AG09309 (cell line): ENCODE results near the gene KBTBD13.
"Not testable (repeated sequence)": the region's sequence is repeated elsewhere in the genome, so short reads cannot be mapped to it uniquely, and the experiment has no call there.

Source experiments
- DNase-seq: peaks from one replicate; pipeline ENCODE4 v3.0.0-alpha.2; 2010; ENCODE audit warnings: low read depth
- H3K4me3 ChIP-seq: 2 replicates; pipeline ENCODE4 v1.5.1; 2011; ENCODE audit warnings: mild to moderate bottlenecking, low read depth, low read length, moderate library complexity; ENCODE audit not compliant: control insufficient read depth
- TF ChIP-seq, protein P1 (sequence below): IDR thresholded peaks from 2 replicates; pipeline ENCODE4 v1.5.1; 2011; ENCODE audit warnings: mild to moderate bottlenecking, low read depth, low read length, inconsistent platforms; ENCODE audit not compliant: insufficient read depth, control insufficient read depth; ENCODE audit errors: missing control alignments

KBTBD13 gene

GRCh38 chr15:65068403-65068788 is 8.2 kb upstream of the KBTBD13 start:
- DNase-seq = no peak
- TF ChIP-seq, protein P1, sequence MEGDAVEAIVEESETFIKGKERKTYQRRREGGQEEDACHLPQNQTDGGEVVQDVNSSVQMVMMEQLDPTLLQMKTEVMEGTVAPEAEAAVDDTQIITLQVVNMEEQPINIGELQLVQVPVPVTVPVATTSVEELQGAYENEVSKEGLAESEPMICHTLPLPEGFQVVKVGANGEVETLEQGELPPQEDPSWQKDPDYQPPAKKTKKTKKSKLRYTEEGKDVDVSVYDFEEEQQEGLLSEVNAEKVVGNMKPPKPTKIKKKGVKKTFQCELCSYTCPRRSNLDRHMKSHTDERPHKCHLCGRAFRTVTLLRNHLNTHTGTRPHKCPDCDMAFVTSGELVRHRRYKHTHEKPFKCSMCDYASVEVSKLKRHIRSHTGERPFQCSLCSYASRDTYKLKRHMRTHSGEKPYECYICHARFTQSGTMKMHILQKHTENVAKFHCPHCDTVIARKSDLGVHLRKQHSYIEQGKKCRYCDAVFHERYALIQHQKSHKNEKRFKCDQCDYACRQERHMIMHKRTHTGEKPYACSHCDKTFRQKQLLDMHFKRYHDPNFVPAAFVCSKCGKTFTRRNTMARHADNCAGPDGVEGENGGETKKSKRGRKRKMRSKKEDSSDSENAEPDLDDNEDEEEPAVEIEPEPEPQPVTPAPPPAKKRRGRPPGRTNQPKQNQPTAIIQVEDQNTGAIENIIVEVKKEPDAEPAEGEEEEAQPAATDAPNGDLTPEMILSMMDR = no peak
- H3K4me3 ChIP-seq = no peak overlapping the region

GRCh38 chr15:65069179-65069578 is 7.4 kb upstream of the KBTBD13 start:
- TF ChIP-seq, protein P1 = no peak
- no peak overlapping the region for H3K4me3 ChIP-seq
- DNase-seq = peak; percentile 80

DNA sequence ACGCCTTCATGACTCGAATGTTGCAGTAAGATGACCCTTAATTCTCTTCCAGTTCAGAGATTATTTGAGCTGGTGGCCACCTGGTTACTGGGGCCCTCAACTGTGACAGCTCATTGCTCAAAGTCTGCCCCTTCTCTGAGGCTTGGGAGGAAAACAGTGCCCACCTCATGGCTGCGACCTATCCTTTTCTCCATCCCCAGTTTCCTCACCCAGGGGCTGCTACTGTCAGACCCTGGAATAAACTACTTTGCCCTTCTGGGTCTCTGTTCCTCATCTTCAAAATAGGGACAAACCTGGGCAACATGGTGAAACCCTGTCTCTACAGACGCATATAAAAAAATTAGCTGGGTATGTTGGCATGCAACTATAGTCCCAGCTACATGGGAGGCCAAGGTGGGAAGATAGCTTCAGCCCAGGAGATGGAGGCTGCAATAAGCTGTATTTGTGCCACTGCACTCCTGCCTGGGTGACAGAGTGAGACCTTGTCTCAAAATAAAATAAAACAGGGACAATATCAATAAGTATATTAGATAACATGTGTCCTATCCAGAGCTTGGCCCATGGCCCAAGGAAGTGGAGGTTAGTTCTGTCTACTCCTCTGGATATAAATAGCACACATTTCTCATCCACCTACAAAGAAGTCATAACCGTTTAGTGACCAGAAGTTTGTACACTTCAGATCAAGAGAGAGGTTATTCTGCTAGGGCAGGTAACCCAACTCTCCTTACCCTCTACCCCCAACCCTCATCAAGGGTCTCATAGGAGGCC is 6.6 kb upstream of the KBTBD13 start:
- TF ChIP-seq, protein P1 = no peak
- H3K4me3 ChIP-seq = no peak overlapping the region
- no peak for DNase-seq

DNA sequence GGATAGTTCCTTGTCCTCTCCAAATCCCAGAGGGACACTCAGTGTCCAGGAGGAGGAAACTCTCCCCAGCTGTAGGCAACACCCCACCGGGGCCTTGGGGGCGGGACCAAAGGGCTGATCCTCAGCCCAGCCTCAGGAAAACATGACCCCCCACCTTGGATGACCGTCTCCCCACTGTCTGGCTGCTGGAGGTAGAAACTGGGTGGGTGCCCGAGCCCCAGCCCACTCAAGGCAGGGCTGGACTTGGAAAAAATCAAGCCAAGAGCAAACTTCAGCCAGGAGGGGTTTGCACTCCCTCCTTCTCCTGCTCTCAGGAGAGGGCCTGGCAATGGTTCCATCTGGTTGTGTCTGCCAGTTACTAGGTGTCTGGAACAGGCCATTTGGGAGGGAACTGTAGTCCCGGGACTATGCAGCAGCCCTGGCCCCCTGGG is 5.2 kb upstream of the KBTBD13 start:
- TF ChIP-seq, protein P1 = no peak
- no peak overlapping the region for H3K4me3 ChIP-seq
- DNase-seq = no peak

DNA sequence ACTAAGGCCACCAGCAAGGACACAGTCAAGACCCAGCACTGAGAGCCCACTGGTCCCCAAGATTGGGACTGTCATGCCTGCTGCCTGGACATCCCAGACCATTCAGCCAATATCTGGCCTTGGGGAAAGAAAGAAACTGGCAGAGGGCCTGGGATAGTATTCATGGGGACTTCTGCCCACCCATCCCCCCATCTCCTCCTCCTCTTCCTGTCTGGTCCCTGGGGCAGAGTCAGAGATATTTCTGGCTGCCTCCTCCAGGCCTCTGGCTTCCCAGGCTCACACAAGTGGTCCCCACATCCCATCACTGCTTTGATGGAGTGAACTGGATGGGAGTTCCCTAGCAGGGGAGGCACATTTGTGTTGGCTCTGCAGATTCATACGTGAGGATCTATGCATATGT is 4.5 kb upstream of the KBTBD13 start:
- TF ChIP-seq, protein P1 = no peak
- no peak overlapping the region for H3K4me3 ChIP-seq
- no peak for DNase-seq

DNA sequence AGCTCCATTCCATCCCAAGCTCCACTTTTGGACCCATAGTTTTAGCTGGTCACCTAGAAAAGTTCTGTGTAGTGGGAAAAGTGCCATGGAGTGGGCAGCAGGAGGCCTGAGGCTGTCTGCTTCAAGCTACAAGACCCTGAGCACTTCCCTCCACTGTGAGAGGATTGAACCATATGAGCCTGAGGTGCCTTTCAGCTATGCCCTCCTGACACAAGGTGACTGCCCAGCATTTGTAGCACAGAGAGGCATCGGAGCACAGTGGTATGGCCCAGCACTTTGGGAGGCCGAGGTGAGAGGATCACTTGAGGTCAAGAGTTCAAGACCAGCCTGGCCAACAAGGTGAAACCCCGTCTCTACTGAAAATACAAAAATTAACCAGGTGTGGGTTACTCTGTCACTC is 3.9 kb upstream of the KBTBD13 start:
- TF ChIP-seq, protein P1 = no peak
- no peak for DNase-seq
- no peak overlapping the region for H3K4me3 ChIP-seq

DNA sequence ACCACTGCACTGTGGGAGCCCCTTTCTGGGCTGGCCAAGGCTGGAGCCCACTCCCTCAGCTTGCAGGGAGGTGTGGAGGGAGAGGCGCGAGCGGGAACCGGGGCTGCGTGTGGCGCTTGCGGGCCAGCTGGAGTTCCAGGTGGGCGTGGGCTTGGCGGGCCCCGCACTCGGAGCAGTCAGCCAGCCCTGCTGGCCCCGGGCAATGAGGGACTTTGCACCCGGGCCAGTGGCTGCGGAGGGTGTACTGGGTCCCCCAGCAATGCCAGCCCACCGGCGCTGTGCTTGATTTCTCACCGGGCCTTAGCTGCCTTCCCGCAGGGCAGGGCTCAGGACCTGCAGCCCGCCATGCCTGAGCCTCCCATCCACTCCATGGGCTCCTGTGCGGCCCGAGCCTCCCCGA is 1.6 kb upstream of the KBTBD13 start:
- H3K4me3 ChIP-seq, DNase-seq: not testable (repeated sequence)

GRCh38 chr15:65075607-65076395 is 745 bp upstream of the KBTBD13 start:
- DNase-seq = not testable (repeated sequence)

More at GRCh38 chr15:65075607-65076395, 745 bp upstream of the KBTBD13 start:
- H3K4me3 ChIP-seq = not testable (repeated sequence)
